K562 (cell line): Measurements from ENCODE around the gene KCNK7. TPM values are rescaled to one million over a fixed set of nuclear protein-coding genes. Genes with fewer than 3 reads are reported as not detected.

Experiments used
- ATF1 ChIP-seq, 2 experiments: fragments of 450-650 bp in 1 of 2; IDR thresholded peaks; 2 replicates each; pipeline ENCODE4 v1.6.1; 2016; ENCODE audit warnings: missing compliant biosample characterization in 1 of 2, missing genetic modification characterization in 1 of 2
- CHD2 ChIP-seq: IDR thresholded peaks from 2 replicates; pipeline ENCODE4 v1.6.1; 2011; ENCODE audit warnings: low read depth, low read length
- EGR1 ChIP-seq: fragments of 450-650 bp; conservative IDR thresholded peaks from 2 replicates; pipeline ENCODE4 v1.6.1; 2017; ENCODE audit warnings: mild to moderate bottlenecking
- EP300 ChIP-seq: IDR thresholded peaks from 2 replicates; pipeline ENCODE4 v1.6.1; 2012; ENCODE audit warnings: low read length, improper control_type of control experiment
- FOXP1 ChIP-seq: sonication (generic); formaldehyde crosslinking; IDR thresholded peaks from 2 replicates; pipeline ENCODE4 v1.8.0; 2022; ENCODE audit warnings: mild to moderate bottlenecking, missing genetic modification reagents
- GATAD2A ChIP-seq: fragments of 450-650 bp; IDR thresholded peaks from 2 replicates; pipeline ENCODE4 v1.6.1; 2017
- HNRNPLL ChIP-seq: fragments of 200-400 bp; formaldehyde crosslinking; IDR thresholded peaks from 2 replicates; pipeline ENCODE4 v1.6.1; 2017; ENCODE audit warnings: low read length, low read depth, mild to moderate bottlenecking; ENCODE audit not compliant: poor library complexity, severe bottlenecking
- MAZ ChIP-seq, 2 experiments: fragments of 450-650 bp in 1 of 2; sonication (generic) in 1 of 2; formaldehyde crosslinking; IDR thresholded peaks in 1 of 2; conservative IDR thresholded peaks in 1 of 2; 2 replicates each; pipeline versions ENCODE4 v1.4.0 to v1.5.0; 2020; ENCODE audit warnings: mild to moderate bottlenecking in 1 of 2, missing genetic modification reagents in 1 of 2
- MEIS2 ChIP-seq: fragments of 450-650 bp; IDR thresholded peaks from 2 replicates; pipeline ENCODE4 v1.6.1; 2014; ENCODE audit warnings: mild to moderate bottlenecking; ENCODE audit not compliant: partially characterized antibody
- MNT ChIP-seq, 2 experiments: fragments of 450-650 bp; conservative IDR thresholded peaks; 2 replicates each; pipeline ENCODE4 v1.6.1; 2017; ENCODE audit warnings: mild to moderate bottlenecking in 2 of 2, moderate library complexity in 2 of 2
- POLR2AphosphoS2 ChIP-seq: IDR thresholded peaks from 2 replicates; pipeline ENCODE4 v1.6.1; 2012; ENCODE audit warnings: low read length, improper control_type of control experiment
- RB1 ChIP-seq: fragments of 450-650 bp; IDR thresholded peaks from 2 replicates; pipeline ENCODE4 v1.6.1; 2017; ENCODE audit warnings: low read depth, mild to moderate bottlenecking
- RBM17 ChIP-seq: fragments of 200-400 bp; formaldehyde crosslinking; IDR thresholded peaks from 2 replicates; pipeline ENCODE4 v1.6.1; 2017; ENCODE audit warnings: low read depth, mild to moderate bottlenecking, low read length, borderline replicate concordance
- SMAD4 ChIP-seq: fragments of 250-450 bp; sonication (Bioruptor Pico); conservative IDR thresholded peaks from 2 replicates; pipeline ENCODE4 v1.8.0; 2021; ENCODE audit warnings: inconsistent platforms, mild to moderate bottlenecking, moderate library complexity
- SNRNP70 ChIP-seq: fragments of 200-400 bp; formaldehyde crosslinking; optimal IDR thresholded peaks from 2 replicates; pipeline ENCODE3; 2017; ENCODE audit warnings: low read depth, low read length
- TBP ChIP-seq: optimal IDR thresholded peaks from 2 replicates; pipeline ENCODE3; 2011; ENCODE audit warnings: low read depth, low read length, improper control_type of control experiment
- TCF7L2 ChIP-seq: fragments of 150-350 bp; IDR thresholded peaks from 2 replicates; pipeline ENCODE4 v1.6.1; 2016; ENCODE audit warnings: low read depth, mild to moderate bottlenecking, low read length, moderate library complexity
- TGIF2 ChIP-seq: sonication (generic); formaldehyde crosslinking; IDR thresholded peaks from 2 replicates; pipeline ENCODE4 v1.8.1; 2022; ENCODE audit warnings: mild to moderate bottlenecking, missing genetic modification reagents, moderate library complexity
- ZBTB17 ChIP-seq: fragments of 450-650 bp; formaldehyde crosslinking; IDR thresholded peaks from 2 replicates; pipeline ENCODE4 v1.4.0; 2020; ENCODE audit warnings: mild to moderate bottlenecking
- ZNF384 ChIP-seq: IDR thresholded peaks from 2 replicates; pipeline ENCODE4 v1.6.1; 2012; ENCODE audit warnings: low read depth, low read length, improper control_type of control experiment
- ZNF707 ChIP-seq: fragments of 250-450 bp; sonication (Bioruptor Pico); conservative IDR thresholded peaks from 2 replicates; pipeline ENCODE4 v1.8.0; 2022; ENCODE audit warnings: inconsistent platforms, mild to moderate bottlenecking, moderate library complexity
- polyA plus RNA-seq, 8 experiments: library from polyadenylated mRNA; depleted of rRNA in 4 of 8; stranded (reverse) in 5 of 8; unstranded in 3 of 8; fragments of >200 nt; fragmentation: Nextera tagmentation in 2 of 8; fragmentation: Illumina TruSeq in 1 of 8; extraction: Ambion mirVana in 2 of 8; extraction: Trizol in 1 of 8; gene quantifications; 2 replicates each; pipeline versions ENCODE4 v1.2.1 to v1.2.3, GENCODE V29; 2011 to 2014; ENCODE audit warnings: inconsistent platforms in 1 of 8, missing spikeins in 1 of 8
- total RNA-seq, 7 experiments: library from RNA; depleted of rRNA in 6 of 7; stranded (reverse); fragments of >200 nt in 6 of 7; fragmentation: Illumina TruSeq in 2 of 7; extraction: Trizol in 2 of 7; gene quantifications; 2 replicates each; pipeline versions ENCODE4 v1.2.1 to v1.2.3, GENCODE V29; 2011 to 2021; ENCODE audit warnings: low replicate concordance in 1 of 7
- TF ChIP-seq, protein P1 (sequence below): fragments of 250-450 bp; sonication (Bioruptor Pico); IDR thresholded peaks from 2 replicates; pipeline ENCODE4 v1.4.0; 2020; ENCODE audit warnings: mild to moderate bottlenecking, moderate library complexity
- TF ChIP-seq, protein P2 (sequence below): fragments of 200-800 bp; sonication (Bioruptor generic); IDR thresholded peaks from 2 replicates; pipeline ENCODE4 v1.6.1; 2017; ENCODE audit warnings: missing genetic modification characterization, missing compliant biosample characterization
- TF ChIP-seq, protein P3 (sequence below): sonication (generic); formaldehyde crosslinking; IDR thresholded peaks from 2 replicates; pipeline ENCODE4 v1.8.0; 2022; ENCODE audit warnings: mild to moderate bottlenecking, missing genetic modification reagents

KCNK7 gene
- total and polyA plus RNA-seq, 9 of the 15 experiments (the other 6 are each of a cell fraction or from before 2014, with no cell fraction given), result 0.07 to 0.40 TPM; not detected in 7

- TF ChIP-seq MNT (conservative IDR thresholded peaks at IDR 0.05), result peak; percentile 6 to 43; a peak in 1 of 4 replicates
- TF ChIP-seq HNRNPLL, result no peak
- peak; percentile 96 for TF ChIP-seq RB1
- TF ChIP-seq SNRNP70, result no peak
- TF ChIP-seq GATAD2A, result 0 out of 2 replicates have a peak, but pooled peaks have one; percentile 46
- TF ChIP-seq EP300, result 0 out of 2 replicates have a peak, but pooled peaks have one; percentile 24
- TF ChIP-seq EGR1, result peak; percentile 86
- TF ChIP-seq ATF1 (CRISPR knock-in tag; IDR thresholded peaks at IDR 0.05), result no peak
- peak; percentile 32 for TF ChIP-seq ATF1 (tag; IDR thresholded peaks at IDR 0.05)
- TF ChIP-seq, protein P1, sequence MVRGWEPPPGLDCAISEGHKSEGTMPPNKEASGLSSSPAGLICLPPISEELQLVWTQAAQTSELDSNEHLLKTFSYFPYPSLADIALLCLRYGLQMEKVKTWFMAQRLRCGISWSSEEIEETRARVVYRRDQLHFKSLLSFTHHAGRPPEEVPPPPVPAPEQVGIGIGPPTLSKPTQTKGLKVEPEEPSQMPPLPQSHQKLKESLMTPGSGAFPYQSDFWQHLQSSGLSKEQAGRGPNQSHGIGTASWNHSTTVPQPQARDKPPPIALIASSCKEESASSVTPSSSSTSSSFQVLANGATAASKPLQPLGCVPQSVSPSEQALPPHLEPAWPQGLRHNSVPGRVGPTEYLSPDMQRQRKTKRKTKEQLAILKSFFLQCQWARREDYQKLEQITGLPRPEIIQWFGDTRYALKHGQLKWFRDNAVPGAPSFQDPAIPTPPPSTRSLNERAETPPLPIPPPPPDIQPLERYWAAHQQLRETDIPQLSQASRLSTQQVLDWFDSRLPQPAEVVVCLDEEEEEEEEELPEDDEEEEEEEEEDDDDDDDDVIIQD (CRISPR knock-in tag), result no peak
- TF ChIP-seq CHD2, result no peak
- no peak for TF ChIP-seq TCF7L2
- TF ChIP-seq POLR2AphosphoS2, result peak; percentile 62; the same call in 1 of the 2 replicates
- TF ChIP-seq MAZ (CRISPR knock-in tag; conservative IDR thresholded peaks at IDR 0.05 in 1 of 2, IDR thresholded peaks at IDR 0.05 in 1 of 2), result peak; percentile 96 to 99
- 0 out of 2 replicates have a peak, but pooled peaks have one; percentile 27 for TF ChIP-seq ZBTB17
- peak; percentile 94 for TF ChIP-seq SMAD4
- TF ChIP-seq, protein P2, sequence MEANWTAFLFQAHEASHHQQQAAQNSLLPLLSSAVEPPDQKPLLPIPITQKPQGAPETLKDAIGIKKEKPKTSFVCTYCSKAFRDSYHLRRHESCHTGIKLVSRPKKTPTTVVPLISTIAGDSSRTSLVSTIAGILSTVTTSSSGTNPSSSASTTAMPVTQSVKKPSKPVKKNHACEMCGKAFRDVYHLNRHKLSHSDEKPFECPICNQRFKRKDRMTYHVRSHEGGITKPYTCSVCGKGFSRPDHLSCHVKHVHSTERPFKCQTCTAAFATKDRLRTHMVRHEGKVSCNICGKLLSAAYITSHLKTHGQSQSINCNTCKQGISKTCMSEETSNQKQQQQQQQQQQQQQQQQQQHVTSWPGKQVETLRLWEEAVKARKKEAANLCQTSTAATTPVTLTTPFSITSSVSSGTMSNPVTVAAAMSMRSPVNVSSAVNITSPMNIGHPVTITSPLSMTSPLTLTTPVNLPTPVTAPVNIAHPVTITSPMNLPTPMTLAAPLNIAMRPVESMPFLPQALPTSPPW (CRISPR knock-in tag), result peak; percentile 98
- TF ChIP-seq ZNF707 (CRISPR knock-in tag), result no peak
- TF ChIP-seq, protein P3, sequence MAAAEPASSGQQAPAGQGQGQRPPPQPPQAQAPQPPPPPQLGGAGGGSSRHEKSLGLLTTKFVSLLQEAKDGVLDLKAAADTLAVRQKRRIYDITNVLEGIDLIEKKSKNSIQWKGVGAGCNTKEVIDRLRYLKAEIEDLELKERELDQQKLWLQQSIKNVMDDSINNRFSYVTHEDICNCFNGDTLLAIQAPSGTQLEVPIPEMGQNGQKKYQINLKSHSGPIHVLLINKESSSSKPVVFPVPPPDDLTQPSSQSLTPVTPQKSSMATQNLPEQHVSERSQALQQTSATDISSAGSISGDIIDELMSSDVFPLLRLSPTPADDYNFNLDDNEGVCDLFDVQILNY (CRISPR knock-in tag), result no peak
- TF ChIP-seq ZNF384, result no peak; the same call in 1 of the 2 replicates
- TF ChIP-seq MEIS2, result peak; percentile 22
- TF ChIP-seq TBP, result peak; percentile 17
- no peak for TF ChIP-seq FOXP1 (CRISPR knock-in tag)
- no peak for TF ChIP-seq RBM17
- peak; percentile 33; the same call in 1 of the 2 replicates for TF ChIP-seq TGIF2 (CRISPR knock-in tag)
These were observed 21.3 kb downstream of the KCNK7 start (continued) for GRCh38 chr11:65574109-65574810.
